Parathyroid adenoma (tissue), 2 donors: ENCODE data around the gene THOP1.
A peak's percentile ranks its signal among the peaks of the same experiment; 100 is the strongest.

Experiments used
- H2AFZ ChIP-seq: fragments of 300-600 bp; sonication (generic); one replicate; pipeline ENCODE4 v1.7.0; 2017; ENCODE audit warnings: antibody characterized with exemption, mild to moderate bottlenecking
- H3K27ac ChIP-seq: fragments of 300-600 bp; sonication (generic); one replicate; pipeline ENCODE4 v1.7.0; 2017
- H3K27me3 ChIP-seq: fragments of 300-600 bp; sonication (generic); one replicate; pipeline ENCODE4 v1.7.0; 2017; ENCODE audit warnings: low read length; ENCODE audit not compliant: control insufficient read depth, insufficient read depth
- H3K36me3 ChIP-seq: fragments of 300-600 bp; sonication (generic); one replicate; pipeline ENCODE4 v1.7.0; 2017; ENCODE audit warnings: low read length; ENCODE audit not compliant: control insufficient read depth, insufficient read depth
- H3K4me1 ChIP-seq: fragments of 300-600 bp; sonication (generic); one replicate; pipeline ENCODE4 v1.7.0; 2017; ENCODE audit warnings: control low read depth
- H3K4me2 ChIP-seq: fragments of 300-600 bp; sonication (generic); one replicate; pipeline ENCODE4 v1.7.0; 2017; ENCODE audit warnings: low read length
- H3K4me3 ChIP-seq: fragments of 300-600 bp; sonication (generic); one replicate; pipeline ENCODE4 v1.7.0; 2017; ENCODE audit warnings: low read depth, low read length
- H3K79me2 ChIP-seq: fragments of 300-600 bp; sonication (generic); one replicate; pipeline ENCODE4 v1.7.0; 2017; ENCODE audit warnings: control low read depth
- H3K9ac ChIP-seq: fragments of 300-600 bp; sonication (generic); one replicate; pipeline ENCODE4 v1.7.0; 2017; ENCODE audit warnings: mild to moderate bottlenecking
- H3K9me3 ChIP-seq: fragments of 300-600 bp; sonication (generic); one replicate; pipeline ENCODE4 v1.7.0; 2017; ENCODE audit warnings: low read length; ENCODE audit not compliant: control insufficient read depth
- TF ChIP-seq, protein P1 (sequence below): fragments of 300-600 bp; sonication (generic); IDR thresholded peaks from one replicate; pipeline ENCODE4 v1.7.0; 2017; ENCODE audit warnings: antibody characterized with exemption, mild to moderate bottlenecking
- donor health status: primary hyperparathyroidism.

The THOP1 gene

GRCh38 chr19:2774083-2774679, 11.1 kb upstream of the THOP1 start:
- Histone ChIP-seq H3K27me3 (no peaks in the 10 kb centered on the region), H3K79me2 (peaks cover 80% of the 10 kb centered on the region), H3K9me3 (no peaks in the 10 kb centered on the region), H2AFZ (no peak overlapping the region), H3K36me3 (no peaks in the 10 kb centered on the region), H3K4me1 (no peaks in the 10 kb centered on the region), H3K9ac (no peak overlapping the region), H3K27ac (no peak overlapping the region), H3K4me3 (no peak overlapping the region), H3K4me2 (no peak overlapping the region)
- TF ChIP-seq, protein P1, sequence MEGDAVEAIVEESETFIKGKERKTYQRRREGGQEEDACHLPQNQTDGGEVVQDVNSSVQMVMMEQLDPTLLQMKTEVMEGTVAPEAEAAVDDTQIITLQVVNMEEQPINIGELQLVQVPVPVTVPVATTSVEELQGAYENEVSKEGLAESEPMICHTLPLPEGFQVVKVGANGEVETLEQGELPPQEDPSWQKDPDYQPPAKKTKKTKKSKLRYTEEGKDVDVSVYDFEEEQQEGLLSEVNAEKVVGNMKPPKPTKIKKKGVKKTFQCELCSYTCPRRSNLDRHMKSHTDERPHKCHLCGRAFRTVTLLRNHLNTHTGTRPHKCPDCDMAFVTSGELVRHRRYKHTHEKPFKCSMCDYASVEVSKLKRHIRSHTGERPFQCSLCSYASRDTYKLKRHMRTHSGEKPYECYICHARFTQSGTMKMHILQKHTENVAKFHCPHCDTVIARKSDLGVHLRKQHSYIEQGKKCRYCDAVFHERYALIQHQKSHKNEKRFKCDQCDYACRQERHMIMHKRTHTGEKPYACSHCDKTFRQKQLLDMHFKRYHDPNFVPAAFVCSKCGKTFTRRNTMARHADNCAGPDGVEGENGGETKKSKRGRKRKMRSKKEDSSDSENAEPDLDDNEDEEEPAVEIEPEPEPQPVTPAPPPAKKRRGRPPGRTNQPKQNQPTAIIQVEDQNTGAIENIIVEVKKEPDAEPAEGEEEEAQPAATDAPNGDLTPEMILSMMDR, result no peak

DNA sequence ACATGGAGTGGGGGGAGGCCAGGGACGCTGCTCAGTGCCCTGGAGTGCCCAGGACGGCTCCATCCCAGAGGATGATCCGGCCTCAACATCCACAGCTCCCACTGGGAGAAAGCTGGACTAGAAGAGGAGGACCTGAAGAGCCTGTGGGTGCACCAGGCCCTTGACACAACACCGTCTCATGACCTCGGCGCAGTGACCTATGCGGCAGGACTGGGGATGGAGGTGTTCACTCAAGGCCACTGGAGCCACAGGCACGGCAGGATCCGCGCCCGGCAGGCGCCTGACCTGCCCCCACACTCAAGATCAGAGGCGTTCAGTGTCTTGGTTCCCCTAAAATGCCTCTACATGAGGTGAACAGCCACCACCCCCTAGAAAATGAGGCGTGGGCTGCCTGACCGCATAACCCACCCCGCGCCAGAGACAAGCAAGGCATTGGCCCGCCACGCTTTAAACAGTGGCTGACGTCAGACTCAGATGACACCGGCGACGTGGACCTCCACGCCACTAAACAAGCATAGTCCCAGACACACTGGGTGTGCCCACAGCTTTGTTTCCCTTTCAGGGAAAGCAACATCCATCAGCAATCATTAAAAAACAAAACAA, 10.2 kb upstream of the THOP1 start:
- Histone ChIP-seq H2AFZ (no peak overlapping the region), H3K4me2 (peak overlapping the region; percentile 38), H3K9ac (no peak overlapping the region), H3K36me3 (no peaks in the 10 kb centered on the region), H3K27me3 (no peaks in the 10 kb centered on the region), H3K4me1 (no peaks in the 10 kb centered on the region), H3K79me2 (peaks cover 83% of the 10 kb centered on the region), H3K27ac (peak overlapping the region; percentile 71), H3K4me3 (no peak overlapping the region), H3K9me3 (no peaks in the 10 kb centered on the region)
- TF ChIP-seq, protein P1, result no peak

DNA sequence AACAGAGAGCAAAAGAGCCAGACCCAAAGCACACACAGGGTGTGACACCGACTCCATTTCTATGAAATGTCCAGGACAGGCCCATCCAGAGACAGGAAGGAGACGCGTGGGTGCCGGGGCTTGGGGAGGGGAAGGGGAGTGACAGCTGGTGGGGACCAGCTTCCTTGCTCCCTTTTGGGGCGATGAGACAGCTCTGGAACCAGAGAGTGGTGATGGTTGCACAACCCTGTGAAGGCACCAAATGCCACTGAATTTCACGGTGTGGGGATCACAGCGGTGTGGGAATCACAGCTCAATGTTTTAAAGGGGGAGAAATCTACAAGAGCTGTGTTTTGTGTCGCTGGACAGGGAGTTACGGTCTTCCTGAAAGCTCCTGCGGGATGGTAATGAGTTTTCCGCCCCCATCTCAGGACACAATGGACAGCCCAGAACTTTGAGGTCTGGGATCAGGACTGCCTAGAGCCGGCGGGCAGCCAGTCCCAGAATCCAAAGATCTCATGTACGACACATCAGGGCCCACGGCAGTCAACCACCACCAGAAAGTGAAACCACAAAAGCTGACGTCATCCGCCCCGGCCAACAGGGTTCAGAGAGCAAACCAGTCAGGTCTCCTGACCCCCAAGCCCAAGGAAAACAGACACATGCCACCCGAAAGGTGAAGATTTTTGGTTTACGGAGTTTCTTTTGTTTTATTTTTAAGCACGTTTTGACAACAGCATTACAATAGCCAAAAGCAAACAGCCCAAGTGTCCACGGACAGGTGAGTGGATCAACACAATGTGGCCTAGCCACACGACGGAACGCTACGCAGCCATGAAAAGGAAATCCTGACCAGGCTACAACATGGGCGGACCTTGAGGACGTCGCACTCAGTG, 9.5 kb upstream of the THOP1 start:
- peak overlapping the region; percentile 38 for H3K4me2 ChIP-seq
- H3K4me1 ChIP-seq, result no peaks in the 10 kb centered on the region
- peak overlapping the region; percentile 71 for H3K27ac ChIP-seq
- TF ChIP-seq, protein P1, result no peak
- no peak overlapping the region for H3K9ac ChIP-seq
- peaks cover 83% of the 10 kb centered on the region for H3K79me2 ChIP-seq
- H3K27me3 ChIP-seq, result no peaks in the 10 kb centered on the region
- no peak overlapping the region for H2AFZ ChIP-seq
- H3K9me3 ChIP-seq, result no peaks in the 10 kb centered on the region
- H3K36me3 ChIP-seq, result no peaks in the 10 kb centered on the region
- H3K4me3 ChIP-seq, result no peak overlapping the region

GRCh38 chr19:2777952-2778683, 7.2 kb upstream of the THOP1 start:
- H3K79me2 ChIP-seq, result peaks cover 88% of the 10 kb centered on the region
- peaks cover 4% of the 10 kb centered on the region for H3K4me1 ChIP-seq
- H2AFZ ChIP-seq, result no peak overlapping the region
- no peak overlapping the region for H3K4me2 ChIP-seq
- no peaks in the 10 kb centered on the region for H3K27me3 ChIP-seq
- no peak overlapping the region for H3K27ac ChIP-seq
- no peaks in the 10 kb centered on the region for H3K36me3 ChIP-seq
- no peaks in the 10 kb centered on the region for H3K9me3 ChIP-seq
- no peak overlapping the region for H3K9ac ChIP-seq
- H3K4me3 ChIP-seq, result no peak overlapping the region
- TF ChIP-seq, protein P1, result no peak
